HL-60 (cell line): ENCODE results near the gene AASDH.

Source experiments
- GABPA ChIP-seq: IDR thresholded peaks from 2 replicates; pipeline ENCODE4 v1.6.1; 2012; ENCODE audit warnings: low read depth
- POLR2AphosphoS5 ChIP-seq: IDR thresholded peaks from 2 replicates; pipeline ENCODE4 v1.6.1; 2012; ENCODE audit warnings: low read depth
- SPI1 ChIP-seq: IDR thresholded peaks from 2 replicates; pipeline ENCODE4 v1.6.1; 2012; ENCODE audit warnings: low read depth, mild to moderate bottlenecking, borderline replicate concordance
- TF ChIP-seq, protein P1 (sequence below): IDR thresholded peaks from one replicate; pipeline ENCODE4 v1.5.1; 2011; ENCODE audit warnings: low read length, control low read depth, inconsistent platforms; ENCODE audit not compliant: insufficient read depth
- TF ChIP-seq, protein P2 (sequence below): IDR thresholded peaks from 2 replicates; pipeline ENCODE4 v1.6.1; 2012; ENCODE audit warnings: low read depth; ENCODE audit not compliant: insufficient replicate concordance

DNA sequence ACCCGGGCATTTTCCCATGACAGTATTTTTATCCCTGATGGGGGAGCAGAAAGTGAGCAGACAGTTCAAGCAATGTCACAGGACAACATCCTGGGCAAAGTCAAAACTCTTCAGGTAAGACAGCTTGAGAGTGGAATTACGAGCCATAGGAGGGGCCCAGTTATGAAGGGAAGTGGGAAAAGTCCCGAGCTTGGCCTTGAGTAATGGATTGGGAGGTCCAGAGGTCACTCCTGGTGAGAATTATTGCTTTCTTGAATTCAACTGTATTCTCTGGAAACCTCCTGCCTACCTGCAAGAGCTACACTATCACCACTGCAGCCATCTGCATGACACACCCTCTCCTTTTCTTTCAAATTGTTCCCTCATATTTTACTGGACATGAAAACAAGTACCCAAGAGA, 89.1 kb downstream of the AASDH start:
- TF ChIP-seq, protein P1, sequence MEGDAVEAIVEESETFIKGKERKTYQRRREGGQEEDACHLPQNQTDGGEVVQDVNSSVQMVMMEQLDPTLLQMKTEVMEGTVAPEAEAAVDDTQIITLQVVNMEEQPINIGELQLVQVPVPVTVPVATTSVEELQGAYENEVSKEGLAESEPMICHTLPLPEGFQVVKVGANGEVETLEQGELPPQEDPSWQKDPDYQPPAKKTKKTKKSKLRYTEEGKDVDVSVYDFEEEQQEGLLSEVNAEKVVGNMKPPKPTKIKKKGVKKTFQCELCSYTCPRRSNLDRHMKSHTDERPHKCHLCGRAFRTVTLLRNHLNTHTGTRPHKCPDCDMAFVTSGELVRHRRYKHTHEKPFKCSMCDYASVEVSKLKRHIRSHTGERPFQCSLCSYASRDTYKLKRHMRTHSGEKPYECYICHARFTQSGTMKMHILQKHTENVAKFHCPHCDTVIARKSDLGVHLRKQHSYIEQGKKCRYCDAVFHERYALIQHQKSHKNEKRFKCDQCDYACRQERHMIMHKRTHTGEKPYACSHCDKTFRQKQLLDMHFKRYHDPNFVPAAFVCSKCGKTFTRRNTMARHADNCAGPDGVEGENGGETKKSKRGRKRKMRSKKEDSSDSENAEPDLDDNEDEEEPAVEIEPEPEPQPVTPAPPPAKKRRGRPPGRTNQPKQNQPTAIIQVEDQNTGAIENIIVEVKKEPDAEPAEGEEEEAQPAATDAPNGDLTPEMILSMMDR = no peak
- TF ChIP-seq POLR2AphosphoS5 (no peak), SPI1 (no peak), GABPA (no peak)
- TF ChIP-seq, protein P2, sequence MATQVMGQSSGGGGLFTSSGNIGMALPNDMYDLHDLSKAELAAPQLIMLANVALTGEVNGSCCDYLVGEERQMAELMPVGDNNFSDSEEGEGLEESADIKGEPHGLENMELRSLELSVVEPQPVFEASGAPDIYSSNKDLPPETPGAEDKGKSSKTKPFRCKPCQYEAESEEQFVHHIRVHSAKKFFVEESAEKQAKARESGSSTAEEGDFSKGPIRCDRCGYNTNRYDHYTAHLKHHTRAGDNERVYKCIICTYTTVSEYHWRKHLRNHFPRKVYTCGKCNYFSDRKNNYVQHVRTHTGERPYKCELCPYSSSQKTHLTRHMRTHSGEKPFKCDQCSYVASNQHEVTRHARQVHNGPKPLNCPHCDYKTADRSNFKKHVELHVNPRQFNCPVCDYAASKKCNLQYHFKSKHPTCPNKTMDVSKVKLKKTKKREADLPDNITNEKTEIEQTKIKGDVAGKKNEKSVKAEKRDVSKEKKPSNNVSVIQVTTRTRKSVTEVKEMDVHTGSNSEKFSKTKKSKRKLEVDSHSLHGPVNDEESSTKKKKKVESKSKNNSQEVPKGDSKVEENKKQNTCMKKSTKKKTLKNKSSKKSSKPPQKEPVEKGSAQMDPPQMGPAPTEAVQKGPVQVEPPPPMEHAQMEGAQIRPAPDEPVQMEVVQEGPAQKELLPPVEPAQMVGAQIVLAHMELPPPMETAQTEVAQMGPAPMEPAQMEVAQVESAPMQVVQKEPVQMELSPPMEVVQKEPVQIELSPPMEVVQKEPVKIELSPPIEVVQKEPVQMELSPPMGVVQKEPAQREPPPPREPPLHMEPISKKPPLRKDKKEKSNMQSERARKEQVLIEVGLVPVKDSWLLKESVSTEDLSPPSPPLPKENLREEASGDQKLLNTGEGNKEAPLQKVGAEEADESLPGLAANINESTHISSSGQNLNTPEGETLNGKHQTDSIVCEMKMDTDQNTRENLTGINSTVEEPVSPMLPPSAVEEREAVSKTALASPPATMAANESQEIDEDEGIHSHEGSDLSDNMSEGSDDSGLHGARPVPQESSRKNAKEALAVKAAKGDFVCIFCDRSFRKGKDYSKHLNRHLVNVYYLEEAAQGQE = no peak
